Stimulated activated naive CD4-positive, alpha-beta T cell (primary cell): ENCODE results near the gene DPP8.

Experiments
- DNase-seq, 6 experiments: peaks; one replicate each; lab custom pipeline; 2025; lab: John Stamatoyannopoulos, UW

Gene DPP8

DNA sequence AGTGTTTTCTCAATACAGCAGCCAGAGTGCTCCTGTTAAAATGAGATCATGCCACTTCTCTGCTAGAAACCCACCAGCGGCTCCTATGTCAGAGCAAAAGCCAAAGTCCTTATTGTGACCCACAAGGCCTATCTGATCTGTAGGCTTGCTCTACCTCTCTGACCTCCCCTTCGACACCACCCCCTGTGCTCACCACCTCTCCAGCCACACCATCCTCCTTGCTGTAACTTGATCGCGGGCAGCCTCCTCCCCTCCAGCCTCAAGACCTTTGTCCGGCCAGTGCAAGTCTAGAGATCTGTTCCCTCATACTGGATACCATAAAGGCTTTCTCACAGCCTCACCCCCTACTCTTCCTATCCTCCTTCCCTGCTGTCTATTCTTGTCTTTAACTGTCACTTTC is 92.8 kb downstream of the DPP8 start:
- no peak for DNase-seq

DNA sequence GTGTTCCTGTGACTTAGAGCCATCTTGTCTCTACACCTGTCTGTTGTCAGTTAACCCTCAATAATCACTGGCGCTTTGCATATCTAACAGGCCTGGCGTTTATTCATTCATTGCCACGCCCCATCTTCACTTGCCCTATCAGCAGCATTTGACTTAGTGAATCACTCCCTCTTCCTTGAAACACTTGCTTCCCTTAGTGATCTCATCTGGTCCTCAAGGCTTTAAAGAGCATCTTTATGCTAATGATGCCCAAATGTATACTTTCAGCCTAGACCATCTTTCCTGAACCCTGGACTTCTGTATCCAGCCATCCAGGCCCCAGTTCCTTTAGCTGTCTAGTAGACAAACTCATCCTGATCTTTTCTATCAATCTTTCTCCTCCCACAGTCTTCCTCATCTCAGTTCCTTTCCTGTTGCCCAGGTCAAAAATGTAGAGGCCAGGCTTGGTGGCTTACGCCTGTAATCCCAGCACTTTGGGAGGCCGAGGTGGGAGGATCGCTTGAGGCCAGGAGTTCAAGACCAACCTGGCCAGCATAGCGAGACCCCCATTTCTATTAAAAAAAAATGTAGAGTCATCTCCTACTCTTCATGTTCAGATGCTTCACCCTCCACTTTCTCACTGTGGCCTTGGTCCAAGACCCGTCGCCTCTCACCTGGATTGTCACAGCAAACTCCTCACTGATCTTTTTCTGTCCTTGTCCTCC is 93.4 kb downstream of the DPP8 start:
- no peak for DNase-seq

DNA sequence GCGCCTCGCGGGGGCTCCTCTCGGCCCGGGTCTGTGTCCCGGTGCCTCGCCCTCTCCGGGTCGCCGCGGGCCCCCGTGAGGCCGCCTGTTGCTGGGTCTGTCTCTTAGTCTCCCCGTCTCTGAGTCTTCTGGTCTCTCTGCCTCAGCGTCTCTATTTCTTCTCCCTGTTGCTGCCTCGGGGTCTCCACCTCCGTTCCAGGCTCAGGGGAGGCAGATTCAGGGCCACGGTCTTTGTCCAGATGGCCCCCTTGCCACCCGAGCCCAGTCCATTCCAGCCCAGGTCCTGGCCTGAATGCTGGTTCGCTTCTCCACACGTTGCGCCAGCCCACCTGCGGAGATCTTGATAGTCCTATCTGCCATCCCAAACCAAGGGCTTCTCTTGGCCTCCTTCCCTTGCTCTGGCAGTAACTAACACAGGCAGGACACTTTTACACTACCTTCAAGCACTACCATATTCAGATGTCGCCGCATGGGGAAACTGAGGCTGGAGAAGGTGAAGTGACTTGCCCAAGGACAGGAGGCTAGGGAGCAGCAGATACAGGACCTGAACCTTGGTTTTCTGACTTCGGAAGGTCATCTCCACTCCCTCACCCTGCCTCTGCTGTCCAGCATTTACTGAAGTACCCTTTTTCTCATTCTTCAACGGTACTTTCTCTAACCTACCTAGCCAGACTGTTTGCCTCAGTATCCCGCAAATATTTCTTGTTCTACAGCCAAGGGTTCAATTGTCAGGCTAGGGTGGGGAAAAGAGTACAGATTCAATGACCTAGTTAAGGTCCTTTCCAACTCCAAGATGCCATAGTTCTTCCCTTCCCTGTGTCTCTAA is 94.1 kb downstream of the DPP8 start:
- no peak for DNase-seq

DNA sequence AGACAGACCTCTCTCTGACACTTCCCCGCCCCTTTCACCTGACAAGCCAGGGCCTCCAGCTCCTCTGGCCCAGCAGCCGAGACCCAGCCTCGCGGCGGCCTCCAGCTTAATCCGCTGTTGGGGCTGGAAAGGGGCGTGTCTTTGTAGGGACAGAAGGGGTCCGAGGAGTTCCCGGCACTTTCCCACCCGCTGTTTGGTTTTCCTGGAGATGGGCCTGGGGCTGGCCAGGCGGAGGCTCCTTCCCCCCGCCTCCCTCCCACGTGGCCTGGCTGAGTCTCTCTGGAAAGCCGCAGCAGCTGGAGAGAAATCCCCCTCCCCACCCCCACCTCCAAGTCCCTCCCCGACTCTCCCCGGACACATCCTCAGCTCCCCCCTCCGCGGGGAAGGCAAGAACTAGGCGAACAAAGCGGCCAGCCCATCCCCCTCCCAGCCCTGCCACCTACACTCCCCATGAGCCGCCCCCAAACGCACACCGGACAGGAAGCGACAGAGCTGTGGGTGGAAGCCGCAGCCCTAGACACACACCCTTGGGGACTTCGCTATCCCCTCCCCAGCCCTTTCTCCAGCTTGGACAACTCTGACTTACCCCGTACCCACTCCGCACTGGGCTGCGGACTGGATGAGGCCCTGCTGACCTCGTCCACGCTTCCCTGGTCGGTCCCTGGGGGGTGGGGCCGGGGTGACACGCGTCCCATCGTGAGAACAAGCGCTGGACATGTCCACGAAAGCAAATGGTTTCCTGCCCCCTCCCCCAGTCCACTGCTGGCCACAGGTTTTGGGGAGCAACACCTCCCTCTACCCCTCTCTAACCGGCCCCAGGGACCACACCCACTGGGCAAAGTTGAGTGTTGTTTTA is 95.9 kb downstream of the DPP8 start:
- no peak for DNase-seq

DNA sequence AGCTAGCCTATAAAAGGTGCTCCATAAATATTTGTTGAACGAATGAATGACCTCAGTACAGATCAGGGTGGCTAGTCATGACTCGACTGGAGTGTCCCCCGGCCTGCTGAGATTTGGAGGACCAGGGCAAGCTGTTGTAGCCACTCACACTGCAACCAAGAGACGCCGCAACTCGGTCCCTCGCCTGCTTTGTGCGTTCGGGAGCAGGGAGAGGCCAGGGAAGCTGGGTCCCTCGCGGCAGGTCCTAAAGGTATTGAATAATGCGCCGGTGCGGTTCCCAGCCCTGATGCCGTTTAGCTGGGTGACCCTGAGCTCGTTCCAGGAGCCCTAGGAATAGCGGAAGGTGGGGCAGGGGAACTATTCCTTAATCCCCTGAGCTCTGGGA is 96.5 kb downstream of the DPP8 start:
- no peak for DNase-seq

DNA sequence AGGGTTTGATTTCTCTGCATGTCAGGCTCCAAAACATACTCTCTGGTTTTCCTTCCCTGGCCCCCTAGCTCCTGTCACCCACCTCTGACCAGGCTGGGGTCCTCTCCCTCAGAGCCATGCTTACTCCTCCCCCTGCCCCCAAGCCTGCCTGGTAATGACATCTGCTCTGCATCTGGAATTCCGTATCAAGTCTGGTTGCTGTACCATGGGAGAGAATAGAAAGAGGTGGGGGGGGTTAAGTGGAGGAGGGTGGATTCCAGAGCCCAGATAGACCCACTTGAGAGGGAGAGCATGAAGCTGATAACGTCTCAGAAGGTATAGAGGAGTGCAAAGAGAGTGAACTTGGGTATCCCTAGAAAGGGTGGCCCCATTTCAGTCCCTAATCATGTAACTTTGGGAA is 98.9 kb downstream of the DPP8 start:
- no peak for DNase-seq

DNA sequence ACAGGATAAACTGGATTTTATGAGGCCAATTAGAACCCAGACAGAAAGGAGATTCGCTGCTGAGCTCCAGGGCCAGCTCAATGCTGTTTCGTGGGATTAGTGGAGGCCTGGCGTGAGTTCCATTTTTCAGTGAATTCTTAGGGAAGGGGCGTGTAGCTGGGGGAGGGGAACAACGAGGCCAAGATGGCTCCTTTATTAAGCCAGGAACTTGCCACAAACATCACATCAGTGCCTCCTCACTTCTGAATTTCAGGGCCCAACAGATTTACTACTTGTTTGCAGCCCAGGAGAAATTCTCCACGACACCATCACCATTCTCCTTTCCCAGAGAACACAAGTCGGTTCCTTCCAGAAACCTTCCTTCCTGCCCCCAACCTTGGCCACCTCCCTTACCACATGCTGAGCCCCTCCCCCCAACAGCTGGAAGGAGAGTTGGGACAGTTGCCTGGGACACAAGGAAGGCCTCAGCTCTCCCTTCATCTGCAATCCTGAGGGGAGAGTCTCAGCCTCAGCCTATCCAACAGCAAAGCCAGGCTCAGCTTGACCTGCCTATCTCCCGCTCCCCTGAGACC is 100.6 kb downstream of the DPP8 start:
- DNase-seq: no peak

DNA sequence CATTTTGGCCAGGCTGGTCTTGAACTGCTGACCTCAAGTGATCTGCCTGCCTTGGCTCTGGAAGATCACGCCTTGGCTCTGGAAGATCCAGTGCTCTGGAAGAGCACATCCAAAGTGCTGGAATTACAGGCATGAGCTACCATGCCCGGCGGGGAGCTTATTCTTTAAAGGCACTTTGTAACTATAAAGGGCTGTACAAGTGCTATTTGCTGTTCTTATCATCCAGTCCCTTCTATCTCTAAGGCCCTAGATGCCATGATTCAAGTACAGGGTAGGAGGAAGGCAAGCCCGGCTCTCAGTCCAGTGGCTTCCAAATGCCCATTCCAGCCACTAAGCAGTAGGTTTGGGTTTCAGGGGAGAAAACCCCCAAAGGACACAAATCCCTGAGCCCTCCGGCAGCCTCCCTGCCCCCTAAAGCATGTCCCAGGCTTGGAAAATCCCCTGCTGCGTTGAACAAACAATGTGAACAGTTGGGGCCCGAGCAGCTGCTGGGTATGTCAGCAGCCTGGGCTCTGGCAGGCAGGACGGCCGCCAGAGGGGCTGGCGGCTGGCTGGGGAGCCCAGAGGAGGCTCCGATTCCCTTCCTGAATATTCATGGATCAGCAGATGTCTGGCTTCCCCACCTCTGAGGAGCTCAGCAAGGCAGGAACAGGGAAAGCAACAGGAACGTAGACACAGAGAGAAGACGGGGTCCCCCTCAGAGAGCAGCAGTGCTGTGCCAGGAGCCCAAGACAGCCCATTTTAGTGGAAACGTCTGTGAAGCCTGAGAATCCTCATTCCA is 102.5 kb downstream of the DPP8 start:
- DNase-seq: no peak

DNA sequence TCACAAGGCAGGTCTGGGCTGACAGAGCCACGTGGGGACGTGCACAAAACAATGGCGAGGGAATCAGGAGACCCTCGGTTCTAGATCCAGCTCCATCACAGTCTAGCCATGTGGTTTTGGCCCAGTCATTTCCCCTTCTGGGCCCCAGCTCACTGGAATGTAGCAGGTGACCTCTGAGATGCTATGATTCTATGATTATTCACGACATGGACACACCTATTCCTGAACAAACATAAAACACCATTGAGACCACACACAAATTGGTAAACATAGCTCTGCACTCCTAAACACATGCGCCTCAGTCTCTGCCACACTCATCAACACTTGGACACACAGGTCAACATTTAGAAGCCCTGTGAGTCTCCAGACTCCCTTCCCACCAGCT is 103.7 kb downstream of the DPP8 start:
- DNase-seq: no peak

DNA sequence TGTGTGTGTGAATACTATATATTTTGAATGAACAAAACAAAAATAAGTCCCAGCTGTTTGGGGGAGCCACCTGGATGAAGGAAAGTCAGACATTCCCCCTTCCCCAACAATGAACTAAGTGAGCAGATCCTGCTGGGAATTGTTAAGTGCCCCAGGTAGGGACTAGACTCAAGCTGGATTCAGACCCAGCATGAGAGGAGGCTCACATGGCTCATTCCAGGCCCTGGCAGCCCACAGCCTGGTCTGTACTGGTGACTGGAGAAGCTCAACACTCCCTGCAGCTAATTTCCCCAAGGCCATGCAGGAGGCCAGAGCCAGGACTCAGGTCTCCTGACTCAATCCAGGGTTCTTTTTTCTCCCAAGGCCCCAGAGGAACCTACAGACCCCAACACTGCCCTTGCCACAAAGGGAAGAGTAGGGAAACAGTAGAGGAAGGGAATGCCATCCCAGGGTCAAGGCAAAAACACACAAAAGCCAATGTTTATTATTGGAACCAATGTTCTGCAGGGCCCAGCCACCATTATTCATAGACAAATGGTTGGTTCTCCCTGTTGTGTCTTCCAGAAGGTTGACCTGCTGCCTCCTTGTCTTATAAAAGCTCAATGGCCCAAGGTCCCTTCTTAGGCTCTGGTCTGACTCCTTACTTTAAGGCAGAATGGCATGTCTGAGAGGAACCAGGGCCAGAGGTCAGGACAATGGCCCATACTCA is 104.3 kb downstream of the DPP8 start:
- no peak for DNase-seq

DNA sequence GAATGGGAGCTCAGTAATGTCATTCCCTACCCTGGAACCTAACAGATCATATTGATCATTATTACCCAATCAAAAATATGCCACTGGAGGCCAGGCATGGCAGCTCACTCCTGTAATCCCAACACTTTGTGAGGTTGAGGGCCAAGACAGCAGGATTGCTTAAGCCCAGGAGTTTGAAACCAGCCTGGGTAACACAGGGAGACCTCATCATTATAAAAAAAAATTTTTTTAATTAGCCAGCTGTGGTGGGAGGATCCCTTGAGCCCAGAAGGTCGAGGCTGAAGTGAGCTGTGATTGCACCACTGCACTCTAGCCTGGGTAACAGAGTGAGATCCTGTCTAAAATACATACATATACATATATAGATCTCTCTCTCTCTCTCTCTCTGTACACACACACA is 104.9 kb downstream of the DPP8 start:
- DNase-seq: no peak

DNA sequence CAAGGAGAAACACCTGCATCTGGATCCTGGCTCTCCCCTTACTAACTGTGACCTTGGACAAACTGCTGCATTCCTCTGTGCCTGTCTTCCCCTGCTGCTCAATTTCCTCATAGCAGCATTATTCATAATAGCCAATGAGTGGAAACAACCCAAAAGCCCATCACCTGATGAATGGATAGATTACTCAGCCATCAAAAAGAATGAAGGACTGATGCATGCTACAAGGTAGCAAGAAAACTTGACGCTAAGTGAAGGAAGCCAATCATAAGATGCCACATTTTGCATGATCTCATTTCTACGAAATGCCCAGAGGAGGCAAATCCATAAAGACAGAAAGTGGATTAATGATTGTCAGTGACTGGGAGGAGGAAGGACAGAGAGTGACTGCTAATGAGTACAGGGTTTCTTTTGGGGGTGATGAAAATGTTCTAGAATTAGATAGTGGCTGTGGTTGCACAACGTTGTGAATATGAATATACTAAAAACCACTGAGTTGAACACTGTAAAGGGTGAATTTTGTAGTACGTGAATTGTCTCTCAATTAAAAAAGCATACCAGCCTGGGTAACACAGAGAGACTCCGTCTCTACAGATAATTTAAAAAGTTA is 105.9 kb downstream of the DPP8 start:
- no peak for DNase-seq

DNA sequence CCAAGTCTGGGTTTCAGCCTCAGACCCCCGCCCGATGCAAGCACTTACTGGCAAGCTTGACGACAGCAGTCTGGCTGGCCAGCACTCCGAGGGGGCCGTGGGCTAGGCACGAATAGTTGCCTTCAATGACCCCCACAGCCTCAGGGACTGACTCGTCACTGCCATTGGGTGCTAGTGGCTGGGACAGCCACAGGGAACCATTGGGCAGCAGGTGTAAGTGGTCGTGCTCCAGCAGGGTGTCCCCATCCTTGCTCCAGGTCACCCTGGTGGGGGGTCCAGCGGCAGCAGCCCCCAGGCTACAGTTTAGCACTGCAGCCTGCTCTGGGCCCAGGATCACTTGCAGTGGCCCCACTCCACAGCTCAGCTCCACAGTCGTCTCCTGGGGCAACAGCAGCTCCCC is 106.5 kb downstream of the DPP8 start:
- DNase-seq: no peak

DNA sequence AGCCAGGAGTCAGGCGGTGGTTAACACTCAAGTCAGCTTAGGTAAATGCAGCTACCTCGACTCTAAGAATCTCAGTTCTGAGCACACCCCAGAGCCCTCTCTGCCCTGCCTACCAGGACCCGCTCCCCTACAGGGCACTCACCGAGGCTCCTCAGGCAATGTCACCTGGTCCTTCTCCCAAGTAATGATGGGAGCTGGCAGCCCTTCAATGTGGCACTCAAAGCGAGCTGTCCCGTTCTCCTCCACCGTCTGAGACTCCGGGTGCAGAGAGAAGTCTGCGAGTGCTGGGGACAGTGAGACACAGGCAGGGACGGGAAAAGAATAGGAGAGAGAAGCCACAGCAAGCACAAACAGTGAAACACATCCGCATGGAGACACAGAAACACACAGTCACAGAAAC is 107.5 kb downstream of the DPP8 start:
- no peak for DNase-seq

DNA sequence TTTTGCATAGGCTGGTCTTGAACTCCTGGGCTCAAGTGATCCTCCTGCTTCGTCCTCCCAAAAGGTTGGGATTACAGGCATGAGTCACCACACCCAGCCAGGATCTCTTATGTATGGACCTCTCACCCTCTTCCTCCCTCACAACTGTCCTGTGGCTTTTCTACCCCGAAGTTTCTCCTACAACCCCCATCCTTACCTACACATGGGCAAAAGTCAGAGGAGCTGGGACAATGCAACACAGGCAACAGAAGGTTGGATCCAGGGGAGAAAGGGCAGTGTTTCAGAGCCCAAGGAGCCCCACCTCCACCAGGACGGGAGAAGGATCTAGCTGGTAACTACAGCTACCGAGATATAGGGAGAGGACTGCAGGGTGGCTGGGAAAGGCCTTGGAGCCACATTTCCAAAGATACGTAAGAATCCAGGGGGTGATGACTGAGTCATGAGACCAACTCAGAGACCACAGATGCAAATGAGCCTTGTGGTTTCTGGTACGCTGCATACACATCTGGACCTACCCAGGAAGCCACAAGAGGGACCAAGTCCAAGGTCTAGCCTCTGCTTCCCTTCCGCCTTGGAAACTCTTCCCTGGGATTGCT is 108.4 kb downstream of the DPP8 start:
- DNase-seq: no peak

DNA sequence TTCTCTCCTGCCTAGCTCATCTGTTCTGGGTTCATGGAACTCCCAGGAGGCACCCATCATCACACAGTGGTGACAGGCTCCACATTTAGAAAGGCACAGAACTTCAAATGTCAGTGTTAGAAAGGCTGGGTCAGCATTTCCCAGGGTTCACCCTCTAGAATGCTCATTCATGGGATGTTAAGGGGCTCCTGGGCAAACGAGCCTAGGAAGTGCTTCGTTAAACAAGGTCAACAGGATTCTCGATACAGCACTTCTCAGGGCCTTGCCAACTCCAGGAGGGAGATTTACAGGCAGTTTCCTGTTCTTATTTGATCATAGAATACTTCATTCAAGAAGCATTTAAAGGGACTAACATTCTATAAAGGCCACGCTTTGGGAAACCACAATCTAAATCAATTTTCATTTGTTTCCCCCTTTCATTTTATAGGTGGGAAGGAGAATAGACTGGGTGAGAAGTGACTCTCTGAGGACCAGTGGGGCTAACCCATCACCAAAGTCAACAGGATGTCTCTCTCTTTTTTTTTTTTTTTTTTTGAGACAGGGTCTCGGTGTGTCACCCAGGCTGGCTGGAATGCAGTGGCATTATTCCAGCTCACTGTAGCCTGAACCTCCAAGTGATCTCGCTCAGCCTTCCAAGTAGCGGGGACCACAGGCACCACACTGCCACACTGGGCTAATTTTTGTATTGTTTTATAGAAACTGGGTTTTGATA is 109.0 kb downstream of the DPP8 start:
- DNase-seq: no peak

DNA sequence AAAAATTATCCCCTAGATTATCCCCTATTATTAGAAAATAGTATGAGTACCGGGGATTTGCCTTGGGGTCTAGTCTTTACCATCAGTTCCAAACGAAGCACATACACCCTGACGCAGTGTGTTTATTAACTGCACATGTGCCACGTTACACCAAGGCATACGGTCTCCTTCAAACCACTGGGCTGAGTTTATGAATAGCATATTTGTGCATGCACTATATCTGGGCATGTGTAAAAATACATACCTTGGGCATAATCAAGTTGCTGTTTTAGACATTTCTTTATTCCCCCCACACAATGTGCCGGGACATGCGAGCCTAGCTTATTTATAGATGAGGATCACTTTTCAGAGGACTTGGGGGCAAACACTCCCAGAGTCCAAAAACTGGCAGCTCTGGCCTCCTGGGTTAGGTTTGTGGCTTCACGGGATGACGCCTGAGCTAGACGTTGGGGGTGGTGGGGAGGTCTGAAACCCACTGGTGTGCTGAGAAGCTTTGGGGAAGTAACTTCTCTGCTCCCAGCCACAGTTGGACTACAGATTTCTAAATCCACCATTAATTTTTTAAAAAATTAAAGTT is 111.0 kb downstream of the DPP8 start:
- no peak for DNase-seq

DNA sequence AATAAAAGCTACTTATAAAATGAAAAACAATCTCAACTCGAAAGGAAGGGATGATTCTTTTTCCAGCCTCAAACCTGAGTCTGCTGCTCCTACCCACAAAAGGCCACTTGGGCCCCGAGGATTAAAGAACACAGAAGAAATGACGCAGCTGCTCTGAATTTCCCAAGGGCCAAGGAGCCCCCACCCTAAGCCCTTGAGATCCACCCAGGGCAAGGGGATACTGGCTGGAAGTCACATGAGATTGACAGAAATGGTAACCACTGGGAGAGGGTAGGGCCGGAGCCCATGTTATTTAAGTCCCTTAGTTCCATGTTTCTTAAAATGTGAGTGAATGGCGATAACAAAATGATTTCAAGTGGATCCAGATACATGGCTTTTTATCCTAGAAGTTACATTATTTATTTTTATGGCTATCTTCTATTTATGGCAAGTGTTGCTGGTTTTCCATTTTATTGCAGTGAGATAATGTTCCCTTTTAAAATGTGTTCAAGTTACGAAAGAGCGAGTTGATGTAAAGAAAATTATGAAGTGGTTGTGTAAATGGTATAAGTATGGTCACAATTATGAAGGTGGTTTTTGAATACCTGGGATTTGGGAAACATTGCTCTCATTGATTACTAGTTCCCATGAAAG is 111.6 kb downstream of the DPP8 start:
- DNase-seq: no peak
